KMS-11 (cell line): ENCODE data around the gene PAPPA.

Experiments
- H2AFZ ChIP-seq: fragments of 200-600 bp; sonication (generic); 2 replicates; pipeline ENCODE4 v1.6.1; 2016; ENCODE audit warnings: antibody characterized with exemption, mixed run types, low read depth
- H3K27ac ChIP-seq: fragments of 200-600 bp; sonication (generic); 2 replicates; pipeline ENCODE4 v1.6.1; 2016; ENCODE audit warnings: mild to moderate bottlenecking, mixed run types
- H3K27me3 ChIP-seq: fragments of 200-600 bp; sonication (generic); 2 replicates; pipeline ENCODE4 v1.6.1; 2017; ENCODE audit warnings: mild to moderate bottlenecking, low read depth, mixed run types, moderate library complexity; ENCODE audit not compliant: insufficient read depth
- H3K36me3 ChIP-seq: fragments of 200-600 bp; sonication (generic); 2 replicates; pipeline ENCODE4 v1.6.1; 2017; ENCODE audit warnings: mild to moderate bottlenecking, mixed run types; ENCODE audit not compliant: insufficient read depth
- H3K4me1 ChIP-seq: fragments of 200-600 bp; sonication (generic); 2 replicates; pipeline ENCODE4 v1.6.1; 2016; ENCODE audit warnings: mild to moderate bottlenecking, low read depth, mixed run types; ENCODE audit not compliant: poor library complexity, severe bottlenecking
- H3K4me2 ChIP-seq: fragments of 200-600 bp; sonication (generic); 2 replicates; pipeline ENCODE4 v1.7.0; 2016; ENCODE audit warnings: mild to moderate bottlenecking, mixed run types
- H3K4me3 ChIP-seq: fragments of 200-600 bp; sonication (generic); IDR thresholded peaks from 2 replicates; pipeline ENCODE4 v1.6.1; 2017; ENCODE audit warnings: low read depth, low read length, mixed read lengths; ENCODE audit not compliant: insufficient read depth
- H3K79me2 ChIP-seq: fragments of 200-600 bp; sonication (generic); 2 replicates; pipeline ENCODE4 v1.6.1; 2016; ENCODE audit warnings: low read depth, mixed run types; ENCODE audit not compliant: insufficient read depth
- H3K9ac ChIP-seq: fragments of 200-600 bp; sonication (generic); 2 replicates; pipeline ENCODE4 v1.6.1; 2016; ENCODE audit warnings: mild to moderate bottlenecking, mixed run types
- H4K20me1 ChIP-seq: fragments of 200-600 bp; sonication (generic); 2 replicates; pipeline ENCODE4 v1.6.1; 2016; ENCODE audit warnings: mild to moderate bottlenecking, mixed run types; ENCODE audit not compliant: insufficient read depth
- TF ChIP-seq, protein P1 (sequence below): fragments of 200-600 bp; sonication (generic); conservative IDR thresholded peaks from 2 replicates; pipeline ENCODE4 v1.6.1; 2017; ENCODE audit warnings: low read depth, mild to moderate bottlenecking, antibody characterized with exemption, low read length, moderate library complexity, mixed read lengths

Gene PAPPA, protein sequence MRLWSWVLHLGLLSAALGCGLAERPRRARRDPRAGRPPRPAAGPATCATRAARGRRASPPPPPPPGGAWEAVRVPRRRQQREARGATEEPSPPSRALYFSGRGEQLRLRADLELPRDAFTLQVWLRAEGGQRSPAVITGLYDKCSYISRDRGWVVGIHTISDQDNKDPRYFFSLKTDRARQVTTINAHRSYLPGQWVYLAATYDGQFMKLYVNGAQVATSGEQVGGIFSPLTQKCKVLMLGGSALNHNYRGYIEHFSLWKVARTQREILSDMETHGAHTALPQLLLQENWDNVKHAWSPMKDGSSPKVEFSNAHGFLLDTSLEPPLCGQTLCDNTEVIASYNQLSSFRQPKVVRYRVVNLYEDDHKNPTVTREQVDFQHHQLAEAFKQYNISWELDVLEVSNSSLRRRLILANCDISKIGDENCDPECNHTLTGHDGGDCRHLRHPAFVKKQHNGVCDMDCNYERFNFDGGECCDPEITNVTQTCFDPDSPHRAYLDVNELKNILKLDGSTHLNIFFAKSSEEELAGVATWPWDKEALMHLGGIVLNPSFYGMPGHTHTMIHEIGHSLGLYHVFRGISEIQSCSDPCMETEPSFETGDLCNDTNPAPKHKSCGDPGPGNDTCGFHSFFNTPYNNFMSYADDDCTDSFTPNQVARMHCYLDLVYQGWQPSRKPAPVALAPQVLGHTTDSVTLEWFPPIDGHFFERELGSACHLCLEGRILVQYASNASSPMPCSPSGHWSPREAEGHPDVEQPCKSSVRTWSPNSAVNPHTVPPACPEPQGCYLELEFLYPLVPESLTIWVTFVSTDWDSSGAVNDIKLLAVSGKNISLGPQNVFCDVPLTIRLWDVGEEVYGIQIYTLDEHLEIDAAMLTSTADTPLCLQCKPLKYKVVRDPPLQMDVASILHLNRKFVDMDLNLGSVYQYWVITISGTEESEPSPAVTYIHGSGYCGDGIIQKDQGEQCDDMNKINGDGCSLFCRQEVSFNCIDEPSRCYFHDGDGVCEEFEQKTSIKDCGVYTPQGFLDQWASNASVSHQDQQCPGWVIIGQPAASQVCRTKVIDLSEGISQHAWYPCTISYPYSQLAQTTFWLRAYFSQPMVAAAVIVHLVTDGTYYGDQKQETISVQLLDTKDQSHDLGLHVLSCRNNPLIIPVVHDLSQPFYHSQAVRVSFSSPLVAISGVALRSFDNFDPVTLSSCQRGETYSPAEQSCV (N-terminal part only)

DNA sequence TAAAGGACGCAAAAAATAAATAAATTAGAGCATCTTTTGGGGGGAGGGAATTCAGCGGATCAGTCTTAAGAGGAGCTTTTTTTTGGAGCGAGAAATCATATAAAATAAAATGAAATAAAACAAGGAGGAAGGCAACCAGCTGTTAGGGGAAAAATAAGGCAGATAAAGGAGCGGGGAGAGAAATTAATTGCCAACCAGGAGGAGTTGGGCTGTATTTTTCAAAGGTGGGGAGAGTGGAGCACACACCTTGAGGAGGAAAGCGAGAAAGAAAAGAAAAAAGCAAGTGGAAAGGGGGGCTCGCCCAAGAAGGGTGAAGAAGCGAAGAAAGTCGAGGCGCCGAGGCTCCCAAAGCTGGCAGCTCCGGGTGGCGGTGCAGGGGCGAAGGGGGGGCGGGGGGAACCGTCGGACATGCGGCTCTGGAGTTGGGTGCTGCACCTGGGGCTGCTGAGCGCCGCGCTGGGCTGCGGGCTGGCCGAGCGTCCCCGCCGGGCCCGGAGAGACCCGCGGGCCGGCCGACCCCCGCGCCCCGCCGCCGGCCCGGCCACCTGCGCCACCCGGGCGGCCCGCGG is at the start of gene PAPPA:
TSS of gene PAPPA (plus strand) at position 27 of the 569 bp plus-strand sequence. CDS start at position 409, 382 bp downstream.
- no peaks in the 10 kb centered on the region for H3K79me2 ChIP-seq
- H3K9ac ChIP-seq, result no peak within 1 kb of the TSS
- no peaks in the 10 kb centered on the region; the same call in 1 of the 2 replicates for H3K27me3 ChIP-seq
- no peak within 1 kb of the TSS for H3K4me3 ChIP-seq
- no peak within 1 kb of the TSS for H2AFZ ChIP-seq
- no peaks in the 10 kb centered on the region for H3K36me3 ChIP-seq
- H4K20me1 ChIP-seq, result no peaks in the 10 kb centered on the region
- H3K4me1 ChIP-seq, result no peaks in the 10 kb centered on the region
- H3K27ac ChIP-seq, result no peak within 1 kb of the TSS
- TF ChIP-seq, protein P1, sequence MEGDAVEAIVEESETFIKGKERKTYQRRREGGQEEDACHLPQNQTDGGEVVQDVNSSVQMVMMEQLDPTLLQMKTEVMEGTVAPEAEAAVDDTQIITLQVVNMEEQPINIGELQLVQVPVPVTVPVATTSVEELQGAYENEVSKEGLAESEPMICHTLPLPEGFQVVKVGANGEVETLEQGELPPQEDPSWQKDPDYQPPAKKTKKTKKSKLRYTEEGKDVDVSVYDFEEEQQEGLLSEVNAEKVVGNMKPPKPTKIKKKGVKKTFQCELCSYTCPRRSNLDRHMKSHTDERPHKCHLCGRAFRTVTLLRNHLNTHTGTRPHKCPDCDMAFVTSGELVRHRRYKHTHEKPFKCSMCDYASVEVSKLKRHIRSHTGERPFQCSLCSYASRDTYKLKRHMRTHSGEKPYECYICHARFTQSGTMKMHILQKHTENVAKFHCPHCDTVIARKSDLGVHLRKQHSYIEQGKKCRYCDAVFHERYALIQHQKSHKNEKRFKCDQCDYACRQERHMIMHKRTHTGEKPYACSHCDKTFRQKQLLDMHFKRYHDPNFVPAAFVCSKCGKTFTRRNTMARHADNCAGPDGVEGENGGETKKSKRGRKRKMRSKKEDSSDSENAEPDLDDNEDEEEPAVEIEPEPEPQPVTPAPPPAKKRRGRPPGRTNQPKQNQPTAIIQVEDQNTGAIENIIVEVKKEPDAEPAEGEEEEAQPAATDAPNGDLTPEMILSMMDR, result no peak
- H3K4me2 ChIP-seq, result no peak within 1 kb of the TSS

DNA sequence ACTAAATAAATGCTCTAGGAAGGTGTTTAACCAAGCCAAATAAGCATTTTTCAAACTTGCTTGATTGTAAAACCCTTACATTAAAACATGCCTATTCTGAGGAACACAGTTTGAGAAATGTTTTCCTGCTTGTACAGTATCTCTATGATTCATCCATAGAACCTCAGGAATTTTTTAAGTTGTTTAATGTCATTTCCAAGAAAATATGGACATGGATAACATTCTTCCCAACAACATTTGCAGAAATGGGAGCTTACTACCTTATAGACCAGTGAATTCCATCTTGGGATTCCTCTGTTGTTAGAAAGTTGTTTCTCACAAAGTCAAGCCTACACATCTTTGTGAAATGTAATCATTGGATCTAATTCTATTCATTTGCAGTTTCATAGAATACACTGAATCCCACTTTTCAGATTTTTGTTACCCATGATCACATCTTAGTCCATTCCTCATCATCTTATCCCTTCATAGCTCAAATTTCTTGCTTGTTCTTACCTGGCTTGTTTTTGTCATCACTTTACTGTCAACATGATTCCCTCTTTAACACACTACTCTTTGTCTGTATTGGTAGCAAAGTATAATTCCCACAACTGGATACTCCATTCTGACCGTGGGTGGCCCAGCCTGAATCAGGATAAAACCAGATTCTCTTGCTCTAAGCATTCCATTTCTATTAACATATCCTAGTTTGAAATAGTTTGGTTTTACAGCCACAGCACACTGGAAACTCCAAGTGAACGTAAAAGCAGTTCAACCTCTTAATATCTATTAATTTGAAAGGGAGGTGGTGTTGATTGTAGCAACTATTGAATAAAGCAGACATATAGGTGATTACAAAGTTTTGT is 49.4 kb upstream of the PAPPA start:
- Histone ChIP-seq H4K20me1 (no peaks in the 10 kb centered on the region), H3K4me1 (no peaks in the 10 kb centered on the region), H2AFZ (no peak overlapping the region), H3K36me3 (no peaks in the 10 kb centered on the region), H3K4me2 (no peak overlapping the region), H3K27ac (no peak overlapping the region), H3K9ac (no peak overlapping the region), H3K79me2 (no peaks in the 10 kb centered on the region), H3K4me3 (no peak overlapping the region), H3K27me3 (no peaks in the 10 kb centered on the region)
- TF ChIP-seq, protein P1, result no peak

DNA sequence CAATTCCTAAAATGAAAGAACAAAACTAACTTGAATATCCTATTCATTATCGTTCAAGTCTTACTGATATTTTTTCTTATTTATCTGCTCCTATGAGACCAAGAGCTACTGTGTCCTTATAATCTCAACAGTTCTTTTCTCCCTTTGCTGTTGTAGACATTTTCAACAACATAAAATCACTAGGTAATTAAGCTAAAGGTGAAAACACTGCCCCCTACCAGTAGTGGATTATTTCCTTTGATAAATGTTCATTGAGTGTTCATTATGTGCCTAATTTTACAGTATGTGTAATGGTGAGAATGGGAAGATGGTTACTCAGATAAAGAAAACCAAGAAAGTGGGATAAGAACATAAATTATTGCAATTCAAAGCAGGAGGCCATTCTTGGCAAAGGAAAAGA is 41.4 kb upstream of the PAPPA start:
- no peak overlapping the region for H3K27ac ChIP-seq
- H3K4me2 ChIP-seq, result no peak overlapping the region
- TF ChIP-seq, protein P1, result no peak
- no peak overlapping the region for H3K4me3 ChIP-seq
- H2AFZ ChIP-seq, result no peak overlapping the region
- H3K79me2 ChIP-seq, result no peaks in the 10 kb centered on the region
- no peak overlapping the region for H3K9ac ChIP-seq
- no peaks in the 10 kb centered on the region for H3K4me1 ChIP-seq
- H3K27me3 ChIP-seq, result no peaks in the 10 kb centered on the region
- H4K20me1 ChIP-seq, result no peaks in the 10 kb centered on the region
- H3K36me3 ChIP-seq, result no peaks in the 10 kb centered on the region
